ENCODE results near the gene STK35. TPM values are rescaled to one million over a fixed set of nuclear protein-coding genes. Genes with fewer than 3 reads are reported as not detected.

The STK35 gene
- total and polyA plus RNA-seq, 2 of the 13 experiments (the other 11 are each of a cell fraction or from before 2014, with no cell fraction given): 27.4 to 29.8 TPM

GRCh38 chr20:2054911-2055310 is 46.7 kb upstream of the STK35 start:
- in situ Hi-C loops (cut with HindIII; ENCODE audit: extremely low pct_ligation_motif_present, low pct_unique_long_range_greater_than_20kb): no loop called here
- Histone ChIP-seq H3K9me3 (ENCODE audit: low read length) (peaks cover 6% of the 10 kb centered on the region; the same call in 1 of the 2 replicates), H3K27ac (ENCODE audit: extremely low read length, insufficient read depth, low read length) (no peak overlapping the region), H3K4me2 (ENCODE audit: low read depth, low read length) (no peak overlapping the region), H3K9ac (ENCODE audit: insufficient read depth, low read depth, low read length) (no peak overlapping the region), H3K79me2 (ENCODE audit: insufficient read depth, low read length) (no peaks in the 10 kb centered on the region), H3K27me3 (ENCODE audit: control insufficient read depth in 1 of 2, insufficient read depth in 2 of 2, low read length in 2 of 2) (no peaks in the 10 kb centered on the region), H3K4me3 (replicated peaks in 1 of 3; ENCODE audit: insufficient read depth in 1 of 3, low read depth in 2 of 3, low read length in 3 of 3) (no peak overlapping the region), H4K20me1 (ENCODE audit: insufficient read depth, low read length) (no peaks in the 10 kb centered on the region), H3K36me3 (replicated peaks in 1 of 2; ENCODE audit: control insufficient read depth in 1 of 2, insufficient read depth in 2 of 2, low read length in 2 of 2) (no peaks in the 10 kb centered on the region), H3K4me1 (ENCODE audit: insufficient read depth, low read length) (no peaks in the 10 kb centered on the region), H2AFZ (ENCODE audit: low read length) (no peak overlapping the region)
- ChIA-PET CTCF (ENCODE audit: low intra/inter-chr PET ratio, low total read pairs) (no interaction called here), POLR2A (no interaction called here)
- BruUV-seq (replicated peaks): no TSS peak
- intact Hi-C loops (cut with micrococcal nuclease; ENCODE audit: unreplicated experiment): no loop called here
- no peak for TF ChIP-seq ZSCAN5A (CRISPR knock-in tag; IDR thresholded peaks at IDR 0.05; ENCODE audit: borderline replicate concordance)
- ATAC-seq (no peak), DNase-seq (ENCODE audit: low spot score) (no peak), FAIRE-seq (no peak)

GRCh38 chr20:2059411-2059810 is 42.2 kb upstream of the STK35 start:
- H4K20me1 ChIP-seq (ENCODE audit: insufficient read depth, low read length): no peaks in the 10 kb centered on the region
- H3K36me3 ChIP-seq (replicated peaks in 1 of 2; ENCODE audit: control insufficient read depth in 1 of 2, insufficient read depth in 2 of 2, low read length in 2 of 2): no peaks in the 10 kb centered on the region
- no peaks in the 10 kb centered on the region for H3K27me3 ChIP-seq (ENCODE audit: control insufficient read depth in 1 of 2, insufficient read depth in 2 of 2, low read length in 2 of 2)
- TF ChIP-seq HDAC1 (CRISPR knock-in tag; IDR thresholded peaks at IDR 0.05): no peak
- no peak for TF ChIP-seq ZNF136 (CRISPR knock-in tag; IDR thresholded peaks at IDR 0.05; ENCODE audit: low read depth)
- no peak for TF ChIP-seq RELA (CRISPR knock-in tag; IDR thresholded peaks at IDR 0.05)
- in situ Hi-C loops (cut with HindIII; ENCODE audit: extremely low pct_ligation_motif_present, low pct_unique_long_range_greater_than_20kb): no loop called here
- no peak overlapping the region for H3K9ac ChIP-seq (ENCODE audit: insufficient read depth, low read depth, low read length)
- 62% methylated on average over 2 of the region's 2 CpGs for WGBS (ENCODE audit: low lambda C conversion rate)
- H3K27ac ChIP-seq (ENCODE audit: extremely low read length, insufficient read depth, low read length): no peak overlapping the region
- H3K4me2 ChIP-seq (ENCODE audit: low read depth, low read length): no peak overlapping the region
- no peak overlapping the region for H2AFZ ChIP-seq (ENCODE audit: low read length)
- H3K79me2 ChIP-seq (ENCODE audit: insufficient read depth, low read length): no peaks in the 10 kb centered on the region
- no peaks in the 10 kb centered on the region for H3K9me3 ChIP-seq (ENCODE audit: low read length)
- POLR2A ChIA-PET: no interaction called here
- H3K4me3 ChIP-seq (replicated peaks in 1 of 3; ENCODE audit: insufficient read depth in 1 of 3, low read depth in 2 of 3, low read length in 3 of 3): no peak overlapping the region
- H3K4me1 ChIP-seq (ENCODE audit: insufficient read depth, low read length): peaks cover 2% of the 10 kb centered on the region
- DNase-seq (ENCODE audit: low spot score): no peak
- no peak for FAIRE-seq
- CTCF ChIA-PET (ENCODE audit: low intra/inter-chr PET ratio, low total read pairs): no interaction called here
- intact Hi-C loops (cut with micrococcal nuclease; ENCODE audit: unreplicated experiment): no loop called here
- BruUV-seq (replicated peaks): no TSS peak
- no peak for ATAC-seq

All from HepG2 (cell line).